Erythroblast (primary cell): ENCODE measurements around the gene TPRKB.

Source experiments
- GATA1 ChIP-seq: IDR thresholded peaks from 2 replicates; pipeline ENCODE4 v1.6.1; 2011; ENCODE audit warnings: low read depth, mild to moderate bottlenecking, control low read depth, low read length, moderate library complexity
- POLR2A ChIP-seq: IDR thresholded peaks from 2 replicates; pipeline ENCODE4 v1.6.1; 2011; ENCODE audit warnings: mild to moderate bottlenecking, low read length

DNA sequence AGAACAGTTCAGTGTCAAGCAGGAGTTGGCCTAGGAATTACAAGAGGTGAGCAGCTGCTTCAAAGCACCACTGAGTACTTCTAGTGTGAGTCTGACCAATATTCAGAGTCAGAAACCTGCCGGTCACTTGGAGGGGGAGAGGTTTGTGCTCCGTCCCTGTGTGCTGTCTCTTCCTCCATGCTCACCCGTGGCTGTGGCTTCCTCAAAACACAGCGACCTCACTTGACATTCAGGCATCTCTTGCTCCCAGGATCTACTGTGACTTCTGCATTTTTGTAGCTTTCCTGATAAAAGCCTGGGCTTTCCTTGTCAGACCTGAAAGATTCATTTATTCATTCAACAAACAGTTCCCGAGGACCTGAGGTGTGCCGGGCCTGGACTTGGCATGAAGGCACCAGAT is 32.9 kb downstream of the TPRKB start:
- TF ChIP-seq POLR2A = no peak
- TF ChIP-seq GATA1 = no peak
